ENCODE data around the gene NDRG3.

Gene NDRG3

DNA sequence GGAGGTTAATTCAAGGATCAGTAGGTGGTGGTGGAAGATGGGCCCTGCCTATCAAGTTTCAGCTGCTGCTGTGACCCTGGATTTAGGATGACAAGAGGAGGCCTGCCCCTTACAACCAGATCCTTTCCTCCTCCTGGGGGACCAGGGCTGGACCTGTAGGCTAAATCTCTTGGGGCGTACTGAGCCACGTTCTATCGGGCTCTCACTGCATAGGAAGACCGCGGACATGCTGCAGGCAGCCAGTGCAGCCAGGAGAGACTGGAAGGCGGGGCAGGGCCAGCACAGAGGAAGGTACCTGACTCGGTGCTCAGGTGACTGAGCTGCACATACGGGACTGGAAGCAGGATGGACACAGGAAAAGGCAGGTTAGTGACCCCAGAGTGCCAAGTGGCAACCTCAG lies 91.4 kb downstream of the NDRG3 start:
- H3K14ac ChIP-seq (ENCODE audit: low read length in 2 of 2) = no peak overlapping the region
- H2BK5ac ChIP-seq (ENCODE audit: low read depth, low read length, poor library complexity, severe bottlenecking) = no peak overlapping the region
- no peak overlapping the region for H3K4me2 ChIP-seq (ENCODE audit: low read length, poor library complexity, severe bottlenecking)
- peaks cover 27 to 53% of the 10 kb centered on the region in 2 experiments for H3K36me3 ChIP-seq (ENCODE audit: control insufficient read depth in 1 of 2, insufficient read depth in 2 of 2, low read depth in 1 of 2, low read length in 2 of 2)
- no peaks in the 10 kb centered on the region for H3K4me1 ChIP-seq (ENCODE audit: control insufficient read depth, insufficient read depth, low read depth, low read length)
- H3K79me1 ChIP-seq (replicated peaks; ENCODE audit: low read length, poor library complexity, severe bottlenecking) = no peaks in the 10 kb centered on the region
- H2AFZ ChIP-seq (ENCODE audit: low read depth, low read length) = no peak overlapping the region
- H3K27ac ChIP-seq (ENCODE audit: low read length, poor library complexity, severe bottlenecking) = no peak overlapping the region
- H3K9ac ChIP-seq (ENCODE audit: low read length) = no peak overlapping the region
- no peaks in the 10 kb centered on the region for H3K27me3 ChIP-seq (ENCODE audit: control insufficient read depth in 1 of 2, insufficient read depth in 1 of 2, low read length in 2 of 2)
- H2BK120ac ChIP-seq (ENCODE audit: low read depth, low read length) = no peak overlapping the region
- H3K4ac ChIP-seq (ENCODE audit: low read depth in 1 of 2, low read length in 2 of 2) = no peak overlapping the region
- 93% methylated on average over 8 of the region's 8 CpGs for WGBS
- H2BK12ac ChIP-seq (ENCODE audit: low read length in 2 of 2) = no peak overlapping the region
- no peak overlapping the region for H4K8ac ChIP-seq (ENCODE audit: low read length)
- DNase-seq = no peak
- no peak overlapping the region for H3K4me3 ChIP-seq (ENCODE audit: insufficient read depth in 1 of 2, low read depth in 1 of 2, low read length in 2 of 2)
- H2AK5ac ChIP-seq (ENCODE audit: low read length, severe bottlenecking) = no peak overlapping the region
- H3K18ac ChIP-seq (ENCODE audit: low read depth in 1 of 2, low read length in 2 of 2) = no peak overlapping the region
- H3K9me3 ChIP-seq (ENCODE audit: control insufficient read depth, low read length) = no peaks in the 10 kb centered on the region
- H4K91ac ChIP-seq (ENCODE audit: low read length) = no peak overlapping the region
- H3K23ac ChIP-seq (ENCODE audit: low read length in 2 of 2) = no peak overlapping the region
- no peak overlapping the region for H2BK15ac ChIP-seq (ENCODE audit: low read depth, poor library complexity, severe bottlenecking)

DNA sequence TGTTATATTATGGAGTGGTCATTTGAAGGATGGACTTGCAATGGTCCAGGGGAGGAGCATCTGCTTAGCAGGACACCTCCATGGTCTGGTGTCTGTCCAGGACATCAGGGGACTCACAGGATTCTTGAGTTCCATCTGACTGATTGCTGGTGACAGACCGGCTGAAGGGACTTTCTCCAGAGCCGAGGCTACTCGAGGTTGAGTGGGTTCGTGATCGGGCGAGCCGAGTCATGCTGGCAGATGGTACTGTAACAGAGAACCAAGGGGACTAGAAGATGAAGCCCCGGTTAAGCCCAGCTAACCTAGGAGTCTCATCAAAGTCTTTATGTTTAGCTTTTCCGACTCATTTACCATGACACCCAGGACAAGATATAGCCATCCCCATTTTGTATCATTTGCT lies 92.4 kb downstream of the NDRG3 start:
- no peak overlapping the region for H2AFZ ChIP-seq (ENCODE audit: low read depth, low read length)
- no peak overlapping the region for H2BK5ac ChIP-seq (ENCODE audit: low read depth, low read length, poor library complexity, severe bottlenecking)
- no peak overlapping the region for H3K27ac ChIP-seq (ENCODE audit: low read length, poor library complexity, severe bottlenecking)
- no peak overlapping the region for H3K4me3 ChIP-seq (ENCODE audit: insufficient read depth in 1 of 2, low read depth in 1 of 2, low read length in 2 of 2)
- H3K36me3 ChIP-seq (ENCODE audit: control insufficient read depth in 1 of 2, insufficient read depth in 2 of 2, low read depth in 1 of 2, low read length in 2 of 2) = peaks cover 23 to 45% of the 10 kb centered on the region in 2 experiments
- no peak overlapping the region for H2BK15ac ChIP-seq (ENCODE audit: low read depth, poor library complexity, severe bottlenecking)
- H3K4me1 ChIP-seq (ENCODE audit: control insufficient read depth, insufficient read depth, low read depth, low read length) = no peaks in the 10 kb centered on the region
- no peak overlapping the region for H3K4ac ChIP-seq (ENCODE audit: low read depth in 1 of 2, low read length in 2 of 2)
- H2AK5ac ChIP-seq (ENCODE audit: low read length, severe bottlenecking) = no peak overlapping the region
- H2BK12ac ChIP-seq (ENCODE audit: low read length in 2 of 2) = no peak overlapping the region
- H3K9ac ChIP-seq (ENCODE audit: low read length) = no peak overlapping the region
- no peak overlapping the region for H4K8ac ChIP-seq (ENCODE audit: low read length)
- H3K79me1 ChIP-seq (replicated peaks; ENCODE audit: low read length, poor library complexity, severe bottlenecking) = no peaks in the 10 kb centered on the region
- no peak overlapping the region for H4K91ac ChIP-seq (ENCODE audit: low read length)
- no peaks in the 10 kb centered on the region for H3K27me3 ChIP-seq (ENCODE audit: control insufficient read depth in 1 of 2, insufficient read depth in 1 of 2, low read length in 2 of 2)
- H3K14ac ChIP-seq (ENCODE audit: low read length in 2 of 2) = no peak overlapping the region
- H2BK120ac ChIP-seq (ENCODE audit: low read depth, low read length) = no peak overlapping the region
- no peak for DNase-seq
- H3K23ac ChIP-seq (ENCODE audit: low read length in 2 of 2) = no peak overlapping the region
- H3K18ac ChIP-seq (ENCODE audit: low read depth in 1 of 2, low read length in 2 of 2) = no peak overlapping the region
- no peaks in the 10 kb centered on the region for H3K9me3 ChIP-seq (ENCODE audit: control insufficient read depth, low read length)
- WGBS = 95% methylated on average over 9 of the region's 9 CpGs
- no peak overlapping the region for H3K4me2 ChIP-seq (ENCODE audit: low read length, poor library complexity, severe bottlenecking)

GRCh38 chr20:36647196-36648121 lies 98.4 kb downstream of the NDRG3 start:
- Histone ChIP-seq H3K27ac (ENCODE audit: low read length, poor library complexity, severe bottlenecking) (no peak overlapping the region), H3K79me1 (replicated peaks; ENCODE audit: low read length, poor library complexity, severe bottlenecking) (no peaks in the 10 kb centered on the region), H3K9me3 (ENCODE audit: control insufficient read depth, low read length) (no peaks in the 10 kb centered on the region), H3K18ac (ENCODE audit: low read depth in 1 of 2, low read length in 2 of 2) (no peak overlapping the region), H3K36me3 (ENCODE audit: control insufficient read depth in 1 of 2, insufficient read depth in 2 of 2, low read depth in 1 of 2, low read length in 2 of 2) (peaks cover 0 to 8% of the 10 kb centered on the region in 2 experiments), H3K4me1 (ENCODE audit: control insufficient read depth, insufficient read depth, low read depth, low read length) (peaks cover 9% of the 10 kb centered on the region), H2AK5ac (ENCODE audit: low read length, severe bottlenecking) (no peak overlapping the region), H4K8ac (ENCODE audit: low read length) (no peak overlapping the region), H2BK120ac (ENCODE audit: low read depth, low read length) (no peak overlapping the region), H3K4ac (ENCODE audit: low read depth in 1 of 2, low read length in 2 of 2) (no peak overlapping the region), H3K4me3 (ENCODE audit: insufficient read depth in 1 of 2, low read depth in 1 of 2, low read length in 2 of 2) (no peak overlapping the region), H2BK12ac (ENCODE audit: low read length in 2 of 2) (no peak overlapping the region), H2AFZ (ENCODE audit: low read depth, low read length) (no peak overlapping the region), H3K27me3 (ENCODE audit: control insufficient read depth in 1 of 2, insufficient read depth in 1 of 2, low read length in 2 of 2) (no peaks in the 10 kb centered on the region), H3K4me2 (ENCODE audit: low read length, poor library complexity, severe bottlenecking) (no peak overlapping the region), H3K23ac (ENCODE audit: low read length in 2 of 2) (no peak overlapping the region), H3K9ac (ENCODE audit: low read length) (no peak overlapping the region), H4K91ac (ENCODE audit: low read length) (no peak overlapping the region), H2BK5ac (ENCODE audit: low read depth, low read length, poor library complexity, severe bottlenecking) (no peak overlapping the region), H3K14ac (ENCODE audit: low read length in 2 of 2) (no peak overlapping the region), H2BK15ac (ENCODE audit: low read depth, poor library complexity, severe bottlenecking) (no peak overlapping the region)
- no peak for DNase-seq
- WGBS = 89% methylated on average over 6 of the region's 8 CpGs

DNA sequence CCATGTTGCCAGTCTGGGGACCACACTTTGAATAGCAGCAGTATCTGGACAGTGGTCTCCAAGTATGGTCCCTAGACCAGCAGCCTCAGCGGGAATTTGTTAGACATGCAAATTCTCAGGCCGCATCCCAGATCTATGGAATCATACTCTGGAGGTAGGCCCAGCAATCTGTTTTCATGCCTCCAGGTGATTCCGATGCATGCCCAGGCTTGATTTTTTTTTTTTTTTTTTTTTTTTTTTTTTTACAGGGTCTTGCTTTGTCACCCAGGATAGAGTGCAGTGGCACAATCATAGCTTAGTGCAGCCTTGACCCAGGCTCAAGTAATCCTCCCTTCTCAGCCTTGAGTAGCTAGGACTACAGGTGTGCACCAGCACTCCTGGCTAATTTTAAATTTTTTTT lies 99.2 kb downstream of the NDRG3 start:
- Histone ChIP-seq H3K27ac (ENCODE audit: low read length, poor library complexity, severe bottlenecking) (no peak overlapping the region), H4K8ac (ENCODE audit: low read length) (no peak overlapping the region), H4K91ac (ENCODE audit: low read length) (no peak overlapping the region), H3K9ac (ENCODE audit: low read length) (no peak overlapping the region), H3K27me3 (ENCODE audit: control insufficient read depth in 1 of 2, insufficient read depth in 1 of 2, low read length in 2 of 2) (no peaks in the 10 kb centered on the region), H3K4ac (ENCODE audit: low read depth in 1 of 2, low read length in 2 of 2) (no peak overlapping the region), H2BK5ac (ENCODE audit: low read depth, low read length, poor library complexity, severe bottlenecking) (no peak overlapping the region), H3K9me3 (ENCODE audit: control insufficient read depth, low read length) (no peaks in the 10 kb centered on the region), H2AFZ (ENCODE audit: low read depth, low read length) (no peak overlapping the region), H3K79me1 (replicated peaks; ENCODE audit: low read length, poor library complexity, severe bottlenecking) (no peaks in the 10 kb centered on the region), H3K36me3 (ENCODE audit: control insufficient read depth in 1 of 2, insufficient read depth in 2 of 2, low read depth in 1 of 2, low read length in 2 of 2) (peaks cover 0 to 6% of the 10 kb centered on the region in 2 experiments), H3K14ac (ENCODE audit: low read length in 2 of 2) (no peak overlapping the region), H2BK12ac (ENCODE audit: low read length in 2 of 2) (no peak overlapping the region), H3K4me1 (ENCODE audit: control insufficient read depth, insufficient read depth, low read depth, low read length) (peaks cover 9% of the 10 kb centered on the region), H3K4me2 (ENCODE audit: low read length, poor library complexity, severe bottlenecking) (no peak overlapping the region), H3K4me3 (ENCODE audit: insufficient read depth in 1 of 2, low read depth in 1 of 2, low read length in 2 of 2) (no peak overlapping the region), H2BK120ac (ENCODE audit: low read depth, low read length) (no peak overlapping the region), H3K23ac (ENCODE audit: low read length in 2 of 2) (no peak overlapping the region), H2BK15ac (ENCODE audit: low read depth, poor library complexity, severe bottlenecking) (no peak overlapping the region), H3K18ac (ENCODE audit: low read depth in 1 of 2, low read length in 2 of 2) (no peak overlapping the region), H2AK5ac (ENCODE audit: low read length, severe bottlenecking) (no peak overlapping the region)
- no peak for DNase-seq
- 88% methylated on average over 3 of the region's 3 CpGs for WGBS

Measured in mesenchymal stem cell (in vitro differentiated cells and primary cell).